ENCODE data around the gene MAPKAP1. TPM values are rescaled to one million over a fixed set of nuclear protein-coding genes. Genes with fewer than 3 reads are reported as not detected.

MAPKAP1 gene
- total RNA-seq, 2 donors from 2014 or later: 73.4 to 81.5 TPM

DNA sequence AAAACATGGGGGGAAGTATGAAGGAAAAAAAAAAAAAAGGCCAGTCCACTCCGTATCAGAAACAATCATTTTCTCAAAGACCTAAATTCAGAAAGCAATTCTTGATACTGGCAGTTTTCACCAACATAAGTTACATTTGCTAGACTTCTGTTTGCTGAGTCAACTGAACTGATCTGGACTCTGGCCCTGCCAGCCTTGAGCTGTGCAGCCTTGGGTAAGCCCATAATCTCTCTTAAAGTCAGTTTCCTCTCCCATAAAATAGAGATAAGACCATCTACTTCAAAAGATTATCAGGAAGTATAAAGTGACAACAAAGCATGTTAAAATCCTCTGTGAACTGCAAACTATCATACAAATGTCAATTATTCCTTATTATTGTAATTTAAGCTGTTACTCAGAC is 106.8 kb downstream of the MAPKAP1 start:
- TF ChIP-seq, protein P1, sequence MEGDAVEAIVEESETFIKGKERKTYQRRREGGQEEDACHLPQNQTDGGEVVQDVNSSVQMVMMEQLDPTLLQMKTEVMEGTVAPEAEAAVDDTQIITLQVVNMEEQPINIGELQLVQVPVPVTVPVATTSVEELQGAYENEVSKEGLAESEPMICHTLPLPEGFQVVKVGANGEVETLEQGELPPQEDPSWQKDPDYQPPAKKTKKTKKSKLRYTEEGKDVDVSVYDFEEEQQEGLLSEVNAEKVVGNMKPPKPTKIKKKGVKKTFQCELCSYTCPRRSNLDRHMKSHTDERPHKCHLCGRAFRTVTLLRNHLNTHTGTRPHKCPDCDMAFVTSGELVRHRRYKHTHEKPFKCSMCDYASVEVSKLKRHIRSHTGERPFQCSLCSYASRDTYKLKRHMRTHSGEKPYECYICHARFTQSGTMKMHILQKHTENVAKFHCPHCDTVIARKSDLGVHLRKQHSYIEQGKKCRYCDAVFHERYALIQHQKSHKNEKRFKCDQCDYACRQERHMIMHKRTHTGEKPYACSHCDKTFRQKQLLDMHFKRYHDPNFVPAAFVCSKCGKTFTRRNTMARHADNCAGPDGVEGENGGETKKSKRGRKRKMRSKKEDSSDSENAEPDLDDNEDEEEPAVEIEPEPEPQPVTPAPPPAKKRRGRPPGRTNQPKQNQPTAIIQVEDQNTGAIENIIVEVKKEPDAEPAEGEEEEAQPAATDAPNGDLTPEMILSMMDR (IDR thresholded peaks at IDR 0.05): no peak
- H3K27me3 ChIP-seq (replicated peaks; ENCODE audit: insufficient read depth): no peaks in the 10 kb centered on the region
- no peak overlapping the region for H3K27ac ChIP-seq
- no peaks in the 10 kb centered on the region for H3K9me3 ChIP-seq
- no peaks in the 10 kb centered on the region for H3K36me3 ChIP-seq
- ATAC-seq (ENCODE audit: insufficient number of reproducible peaks, low FRiP score, low read depth) (no peak), DNase-seq (ENCODE audit: low spot score) (no peak)
- H3K4me1 ChIP-seq (ENCODE audit: control insufficient read depth in 1 of 2, low read depth in 2 of 2): no peaks in the 10 kb centered on the region
- H3K4me3 ChIP-seq: no peak overlapping the region

DNA sequence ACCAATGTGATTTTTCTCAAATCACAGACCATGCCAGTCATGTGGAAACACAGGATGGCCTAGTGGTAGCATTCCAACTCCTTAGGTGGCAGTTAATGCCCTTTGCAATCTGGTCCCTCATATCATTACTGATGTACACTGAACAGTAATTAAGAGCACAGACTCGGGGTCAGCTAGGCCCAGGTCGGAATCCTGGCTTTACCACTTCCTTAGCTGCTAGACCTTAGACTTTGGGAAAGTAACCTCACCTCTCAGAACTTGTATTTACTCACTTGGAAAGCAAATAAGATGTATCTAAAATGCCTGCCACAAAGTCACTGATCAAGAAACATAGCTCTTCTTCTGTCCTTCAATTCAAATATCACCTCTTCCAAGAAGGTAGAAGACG is 112.8 kb downstream of the MAPKAP1 start:
- DNase-seq (ENCODE audit: low spot score): no peak
- Histone ChIP-seq H3K36me3 (no peaks in the 10 kb centered on the region), H3K4me3 (no peak overlapping the region), H3K27me3 (replicated peaks; ENCODE audit: insufficient read depth) (no peaks in the 10 kb centered on the region), H3K9me3 (no peaks in the 10 kb centered on the region), H3K27ac (no peak overlapping the region), H3K4me1 (ENCODE audit: control insufficient read depth in 1 of 2, low read depth in 2 of 2) (no peaks in the 10 kb centered on the region)
- no peak for ATAC-seq (ENCODE audit: insufficient number of reproducible peaks, low FRiP score, low read depth)
- TF ChIP-seq, protein P1 (IDR thresholded peaks at IDR 0.05): no peak

DNA sequence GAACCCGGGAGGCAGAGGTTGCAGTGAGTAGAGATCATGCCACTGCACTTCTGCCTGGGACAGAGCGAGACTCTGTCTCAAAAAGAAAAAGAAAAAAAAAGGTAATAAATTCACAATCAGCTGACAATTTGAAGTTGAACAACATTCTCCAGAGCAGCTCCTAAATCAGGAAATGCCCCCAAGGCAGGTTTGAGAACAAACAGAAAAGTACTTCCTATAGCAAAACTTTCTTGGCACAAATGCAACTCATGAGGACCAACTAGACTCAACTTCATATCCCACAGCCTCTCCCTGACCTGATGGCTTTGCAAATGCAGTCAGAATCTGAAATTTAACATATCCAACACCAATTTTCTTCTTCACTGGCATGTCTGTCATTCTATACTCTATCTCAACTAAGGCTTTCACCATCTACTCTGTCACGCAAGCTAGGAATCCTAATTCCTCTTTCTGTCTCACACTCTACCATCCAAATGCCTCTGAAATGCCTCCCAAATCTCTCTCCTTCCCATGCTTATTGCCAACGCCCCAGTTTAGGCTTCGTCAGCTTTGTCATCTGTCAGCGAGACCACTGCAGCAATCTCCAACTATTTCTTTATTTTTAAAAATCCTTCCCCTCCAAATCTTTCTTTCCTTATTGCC is 113.3 kb downstream of the MAPKAP1 start:
- TF ChIP-seq, protein P1 (IDR thresholded peaks at IDR 0.05): no peak
- Histone ChIP-seq H3K4me1 (ENCODE audit: control insufficient read depth in 1 of 2, low read depth in 2 of 2) (no peaks in the 10 kb centered on the region), H3K4me3 (no peak overlapping the region), H3K36me3 (no peaks in the 10 kb centered on the region), H3K27me3 (replicated peaks; ENCODE audit: insufficient read depth) (no peaks in the 10 kb centered on the region), H3K27ac (no peak overlapping the region), H3K9me3 (no peaks in the 10 kb centered on the region)
- DNase-seq (ENCODE audit: low spot score): no peak
- ATAC-seq (ENCODE audit: insufficient number of reproducible peaks, low FRiP score, low read depth): no peak

DNA sequence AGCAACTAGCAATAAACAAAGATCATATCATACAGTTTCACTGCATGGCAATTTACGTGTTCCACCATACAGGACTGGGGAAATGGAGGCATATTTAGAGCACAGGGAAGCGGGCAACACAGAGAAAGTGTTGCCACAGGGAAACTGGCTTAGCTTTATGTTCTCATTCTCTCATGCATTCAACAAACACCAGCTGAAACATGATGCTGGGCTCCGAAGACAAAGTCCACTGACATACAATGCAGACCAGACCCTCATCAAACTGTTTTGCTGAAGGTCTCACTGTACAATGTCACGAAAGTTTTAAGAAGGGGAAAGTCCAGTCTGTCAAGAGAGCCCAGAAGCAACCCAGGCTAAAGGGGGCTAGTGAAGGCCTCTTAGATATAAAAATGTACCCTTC is 115.1 kb downstream of the MAPKAP1 start:
- Histone ChIP-seq H3K9me3 (no peaks in the 10 kb centered on the region), H3K27me3 (replicated peaks; ENCODE audit: insufficient read depth) (no peaks in the 10 kb centered on the region), H3K27ac (no peak overlapping the region), H3K36me3 (no peaks in the 10 kb centered on the region), H3K4me3 (no peak overlapping the region), H3K4me1 (ENCODE audit: control insufficient read depth in 1 of 2, low read depth in 2 of 2) (no peaks in the 10 kb centered on the region)
- no peak for ATAC-seq (ENCODE audit: insufficient number of reproducible peaks, low FRiP score, low read depth)
- DNase-seq (ENCODE audit: low spot score): no peak
- TF ChIP-seq, protein P1 (IDR thresholded peaks at IDR 0.05): no peak

DNA sequence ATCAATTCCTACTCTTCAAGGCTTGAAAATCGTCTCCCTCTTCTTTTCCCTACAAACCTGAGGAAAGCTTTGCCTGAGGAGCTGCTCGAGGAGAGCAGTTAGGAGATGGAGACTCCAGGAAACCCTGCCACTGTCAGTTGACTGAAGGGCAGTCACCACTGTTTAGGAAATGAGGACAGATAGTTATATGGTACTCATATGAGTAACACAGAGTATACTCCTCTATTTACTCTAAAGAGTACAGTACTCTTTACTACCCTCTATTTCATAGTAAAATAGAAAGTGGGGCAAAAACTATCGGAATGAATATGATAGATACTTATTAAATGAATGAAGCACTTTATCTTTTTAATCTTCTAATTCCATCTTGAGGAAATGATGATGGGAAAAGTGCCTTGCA is 115.8 kb downstream of the MAPKAP1 start:
- TF ChIP-seq, protein P1 (IDR thresholded peaks at IDR 0.05): no peak
- H3K36me3 ChIP-seq: no peaks in the 10 kb centered on the region
- H3K9me3 ChIP-seq: no peaks in the 10 kb centered on the region
- ATAC-seq (ENCODE audit: insufficient number of reproducible peaks, low FRiP score, low read depth) (no peak), DNase-seq (ENCODE audit: low spot score) (no peak)
- no peaks in the 10 kb centered on the region for H3K27me3 ChIP-seq (replicated peaks; ENCODE audit: insufficient read depth)
- no peak overlapping the region for H3K4me3 ChIP-seq
- H3K27ac ChIP-seq: no peak overlapping the region
- no peaks in the 10 kb centered on the region for H3K4me1 ChIP-seq (ENCODE audit: control insufficient read depth in 1 of 2, low read depth in 2 of 2)

Measured in thoracic aorta (tissue), 2 donors.